NCI-H526 treated with DMSO at 0.1 percent for 48 hours (cell line): ENCODE results near the gene INSC.

ENCODE experiments used
- DNase-seq: peaks from one replicate; lab custom pipeline; 2025; lab: John Stamatoyannopoulos, UW

Gene INSC

GRCh38 chr11:15146271-15147003 is 31.7 kb downstream of the INSC start:
- no peak for DNase-seq

DNA sequence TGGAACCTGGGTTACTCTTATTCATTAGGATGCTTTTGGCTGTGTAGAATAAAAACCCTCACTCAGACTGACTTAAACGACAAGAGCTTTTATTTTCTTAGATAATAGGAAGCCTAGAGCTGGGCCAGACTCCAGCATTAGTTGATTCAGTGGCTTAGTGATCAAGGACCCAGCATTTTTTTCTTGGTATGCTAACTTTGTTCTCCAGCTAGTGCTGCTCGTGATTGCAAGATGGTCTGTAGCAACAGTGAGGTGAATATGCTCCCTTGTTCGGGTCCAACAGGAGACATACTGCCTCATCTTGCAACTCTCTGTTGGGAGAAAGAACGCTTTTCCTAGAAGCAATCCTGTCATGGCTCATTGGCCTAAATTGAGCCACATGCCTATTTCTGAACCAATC is 33.4 kb downstream of the INSC start:
- no peak for DNase-seq

GRCh38 chr11:15149050-15149449 is 34.3 kb downstream of the INSC start:
- no peak for DNase-seq

DNA sequence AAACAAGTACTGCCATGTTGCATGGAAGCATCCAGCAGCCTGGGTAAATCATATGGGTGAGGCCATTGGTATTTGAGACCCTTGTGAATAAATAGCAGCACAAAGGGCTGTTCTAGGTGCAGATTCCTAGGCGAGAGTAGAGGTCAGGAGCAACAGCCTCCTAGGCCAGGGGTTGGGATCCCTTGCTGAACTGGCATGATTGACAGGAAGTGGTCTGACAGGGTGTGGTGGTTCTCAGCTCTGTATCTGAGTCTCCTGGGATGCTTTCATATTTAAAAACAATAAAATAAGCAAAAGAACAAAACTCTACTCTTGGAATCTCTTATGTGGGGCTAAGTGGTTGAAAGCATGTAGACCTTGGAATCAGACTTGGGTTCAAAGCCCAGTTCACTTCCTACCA is 35.8 kb downstream of the INSC start:
- no peak for DNase-seq

GRCh38 chr11:15153231-15153630 is 38.5 kb downstream of the INSC start:
- DNase-seq: no peak

- DNase-seq: no peak
Measured at GRCh38 chr11:15157181-15157580, 42.5 kb downstream of the INSC start.

DNA sequence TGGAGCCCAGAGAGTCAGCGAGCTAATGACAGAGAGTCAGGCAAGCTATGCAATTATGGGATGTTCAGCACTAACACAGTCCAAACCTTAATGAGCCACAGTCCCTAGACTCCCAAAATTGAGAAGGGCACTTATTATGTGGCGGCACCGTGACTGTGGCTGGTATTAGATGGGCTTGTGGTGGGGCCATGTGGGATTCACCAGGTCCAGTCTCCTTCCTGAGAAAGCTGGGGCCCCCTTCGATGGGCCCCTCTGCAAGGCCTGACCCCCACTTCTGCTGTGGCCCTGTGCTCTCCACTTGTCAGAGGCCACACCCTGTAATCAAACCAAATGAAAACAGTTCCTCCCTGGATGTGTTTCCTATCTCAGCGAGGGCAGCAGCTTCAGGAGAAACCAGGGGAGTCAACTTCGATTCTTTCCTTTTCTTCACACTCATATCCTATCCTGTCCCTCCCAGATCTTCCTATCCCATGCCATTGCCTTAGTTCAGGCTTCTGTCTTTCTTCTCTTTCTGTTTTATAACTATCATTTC is 42.9 kb downstream of the INSC start:
- no peak for DNase-seq

DNA sequence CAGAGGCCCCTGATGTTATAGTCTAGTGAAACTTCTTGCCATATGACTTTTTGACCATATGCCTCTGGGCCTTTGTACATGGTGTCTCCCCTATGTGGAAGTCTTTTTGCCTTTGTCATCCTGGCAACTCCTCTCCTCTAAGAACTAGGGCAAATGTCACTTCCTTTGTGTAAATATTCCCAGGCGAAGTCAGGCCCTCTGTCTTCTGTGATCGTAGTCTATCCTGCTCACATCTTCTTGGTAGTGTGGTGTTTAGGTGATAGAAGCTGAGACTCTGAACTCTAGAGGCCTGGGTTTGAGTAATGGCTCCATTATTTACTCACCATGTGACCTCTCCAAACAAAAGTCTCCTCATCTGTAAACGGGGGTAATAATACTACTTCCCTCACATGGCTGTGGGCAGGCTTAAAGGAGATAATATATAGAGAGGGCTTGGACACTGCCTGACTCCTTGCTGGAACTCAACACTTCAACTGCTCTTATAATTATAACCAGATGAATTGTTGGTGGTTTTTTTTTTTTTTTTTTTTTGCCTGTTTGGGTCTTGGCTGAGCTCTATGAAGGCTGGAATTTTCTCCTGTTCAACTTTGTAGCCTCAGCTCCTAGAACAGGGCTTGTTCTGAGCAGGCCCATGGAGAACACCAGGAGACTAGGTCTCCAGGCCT is 43.8 kb downstream of the INSC start:
- no peak for DNase-seq

DNA sequence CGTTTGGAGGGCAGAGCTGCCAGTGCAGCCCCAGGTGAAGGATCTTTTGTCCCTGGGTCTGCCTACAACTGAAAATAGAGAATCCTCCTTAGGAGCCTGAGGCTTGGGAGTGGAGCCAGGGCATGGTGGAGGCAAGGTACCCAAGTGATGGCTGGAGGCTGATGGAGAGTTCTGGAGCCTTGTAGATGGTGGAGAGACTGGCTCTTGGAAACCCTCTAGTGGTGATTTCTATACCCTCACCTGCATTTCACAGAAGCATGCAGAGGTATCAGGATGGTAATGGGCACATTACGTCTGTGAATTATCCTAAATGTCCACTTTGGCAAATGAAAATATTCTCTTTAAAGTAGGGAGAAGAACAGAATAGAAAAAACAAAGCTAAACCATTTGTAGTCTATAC is 44.4 kb downstream of the INSC start:
- DNase-seq: no peak

DNA sequence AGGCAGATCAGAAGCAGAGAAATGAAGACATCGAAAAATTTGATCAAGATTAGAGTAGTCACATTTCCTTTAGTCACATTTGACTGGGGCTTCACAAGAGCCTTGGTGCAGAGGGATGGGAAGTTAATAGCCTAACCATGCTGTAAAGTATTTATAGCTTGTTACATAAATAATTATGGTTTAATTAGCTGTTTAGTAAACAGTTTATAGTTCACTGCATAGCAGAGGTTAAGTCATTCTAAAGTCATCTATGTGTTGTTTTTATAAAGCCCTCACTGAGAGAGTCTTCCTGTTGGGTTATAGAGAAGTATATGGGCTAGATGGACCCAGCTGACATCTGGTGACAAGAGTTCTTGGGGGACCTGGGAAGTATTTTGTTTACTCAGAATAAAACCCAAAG is 47.1 kb downstream of the INSC start:
- DNase-seq: no peak

DNA sequence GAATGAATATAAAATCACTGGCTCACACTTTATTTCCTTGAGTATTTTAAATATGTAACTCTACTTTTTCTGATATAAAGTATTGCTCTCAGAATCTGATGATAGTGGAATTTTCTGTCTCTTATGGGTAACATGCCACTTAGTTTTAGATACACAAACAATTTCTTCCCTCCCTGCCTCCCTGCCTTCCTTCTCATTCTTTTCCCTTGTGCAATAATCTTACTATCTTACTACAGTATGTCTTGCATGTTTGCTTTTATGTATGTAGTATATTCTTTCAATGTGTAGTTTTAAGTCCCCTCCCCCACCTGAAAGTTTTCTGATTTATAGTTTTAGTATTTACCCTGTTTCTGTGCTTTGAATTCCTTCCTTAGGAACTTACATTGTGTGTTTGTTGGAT is 48.4 kb downstream of the INSC start:
- DNase-seq: no peak

- no peak for DNase-seq
Measured at GRCh38 chr11:15166204-15166603, 51.5 kb downstream of the INSC start.

GRCh38 chr11:15169815-15170551 is 55.3 kb downstream of the INSC start:
- peak; percentile 89 for DNase-seq

DNA sequence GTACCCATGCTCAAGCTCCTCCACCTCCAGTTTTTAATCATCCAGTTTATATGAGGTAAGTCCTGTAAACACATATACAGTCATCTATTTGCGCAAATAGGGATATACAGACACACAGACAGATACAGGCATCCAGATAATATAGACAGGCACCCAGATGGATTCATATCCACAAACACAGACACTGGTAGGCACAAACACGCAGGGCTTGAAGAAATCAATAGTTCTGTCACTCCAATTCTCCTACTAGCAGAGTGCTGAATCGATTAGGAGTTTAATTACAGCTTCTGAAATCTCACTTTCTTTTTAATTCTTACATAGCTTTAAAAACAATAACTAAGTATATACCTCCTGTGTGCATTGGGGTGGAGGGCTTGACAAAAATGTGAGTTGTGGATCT is 56.0 kb downstream of the INSC start:
- DNase-seq: no peak

GRCh38 chr11:15171956-15172355 is 57.2 kb downstream of the INSC start:
- no peak for DNase-seq

DNA sequence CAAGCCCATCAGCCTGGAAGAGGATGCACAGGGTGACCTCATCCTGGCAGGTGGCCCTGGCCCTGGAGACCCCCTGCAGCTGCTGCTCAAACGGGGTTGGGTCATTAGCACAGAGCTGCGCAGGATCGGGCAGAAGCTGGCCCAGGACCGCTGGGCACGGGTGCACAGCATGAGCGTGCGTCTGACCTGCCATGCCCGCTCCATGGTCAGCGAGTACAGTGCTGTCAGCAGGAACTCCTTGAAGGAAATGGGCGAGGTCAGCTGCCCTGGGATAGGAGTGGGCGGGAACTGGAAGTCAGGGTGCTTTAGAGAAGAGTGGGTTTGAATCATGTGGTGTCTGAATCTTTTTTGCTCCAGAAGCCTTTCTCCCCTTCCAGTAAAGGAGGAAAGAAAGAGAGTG is 61.1 kb downstream of the INSC start:
- DNase-seq: no peak

DNA sequence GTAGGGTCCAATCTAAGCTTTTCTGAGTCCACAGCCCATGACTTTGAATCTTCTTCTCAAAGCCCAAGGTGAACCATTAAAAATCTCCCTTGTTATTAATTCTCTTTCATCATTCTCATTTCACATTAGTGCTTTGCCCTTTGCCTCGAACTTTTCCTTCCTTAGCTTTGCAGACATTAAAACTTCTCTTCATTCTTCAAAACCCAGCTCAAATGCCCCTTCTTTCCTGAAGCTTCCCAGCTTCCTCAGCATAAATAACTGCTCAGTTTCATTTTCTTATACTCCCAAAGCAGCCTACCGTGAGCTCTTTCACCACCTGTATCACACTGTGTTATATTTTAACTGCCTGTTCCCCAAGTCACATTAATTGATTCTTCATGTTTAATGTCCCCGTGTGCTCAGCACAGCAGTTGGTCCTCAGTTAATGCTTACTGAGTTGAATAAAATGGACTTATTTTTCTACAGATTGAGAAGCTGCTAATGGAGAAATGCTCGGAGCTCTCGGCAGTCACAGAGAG is 62.0 kb downstream of the INSC start:
- no peak for DNase-seq

GRCh38 chr11:15177491-15177890 is 62.8 kb downstream of the INSC start:
- DNase-seq: no peak

- no peak for DNase-seq
Measured at GRCh38 chr11:15178214-15178613, 63.5 kb downstream of the INSC start.

DNA sequence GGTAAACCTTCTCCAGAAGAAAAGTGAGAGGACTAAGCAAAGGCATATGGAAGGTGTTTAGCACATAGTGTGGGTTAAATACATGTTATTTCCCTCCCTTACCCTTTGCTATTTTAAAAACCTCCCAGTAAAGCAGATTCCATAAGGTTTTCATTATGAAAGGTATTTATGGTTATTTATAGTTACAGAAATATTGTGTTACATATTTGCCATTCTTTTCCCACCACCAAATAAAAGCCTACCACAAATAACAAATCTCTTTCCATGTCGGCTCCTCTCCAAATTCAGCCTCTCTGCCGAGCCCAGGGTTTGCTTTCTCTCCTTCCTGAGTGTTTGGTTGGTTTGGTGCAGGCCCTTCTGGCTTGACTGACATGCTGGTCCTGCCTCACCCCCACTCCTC is 64.4 kb downstream of the INSC start:
- DNase-seq: no peak

- DNase-seq: no peak
Measured at GRCh38 chr11:15180212-15180792, 65.6 kb downstream of the INSC start.

DNA sequence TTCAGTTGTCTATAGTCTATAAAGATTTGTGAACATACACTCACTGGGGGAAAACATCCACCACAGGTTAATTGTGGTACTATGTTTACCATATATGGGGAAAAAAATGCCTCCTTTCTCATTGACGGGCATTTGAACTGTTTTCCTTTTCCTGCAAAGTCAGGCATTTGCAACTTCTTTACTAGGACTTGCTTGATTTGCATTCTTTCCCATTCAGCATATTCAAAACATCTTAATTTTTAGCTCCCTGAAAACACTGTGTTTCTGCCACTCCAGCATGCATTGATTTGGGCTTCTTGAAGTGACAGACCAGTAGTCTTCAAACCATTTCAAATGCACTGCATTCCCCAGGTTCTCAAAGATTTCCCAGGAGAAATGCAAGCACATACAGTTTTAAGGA is 67.6 kb downstream of the INSC start:
- DNase-seq: no peak
